Pancreas (tissue), 10 donors: Measurements from ENCODE around the gene ZNF563. TPM values are rescaled to one million over a fixed set of nuclear protein-coding genes. Genes with fewer than 3 reads are reported as not detected.

ENCODE experiments used
- ATAC-seq, 4 donors: fragments of 200-7000 bp; cut with Tn5 transposase; one replicate each; pipeline versions ENCODE4 v1.8.0 to v1.9.1; 2020; ENCODE audit warnings: mild to moderate bottlenecking in 4 of 4, moderate library complexity in 4 of 4
- DNase-seq, 6 donors: peaks; one replicate each; pipeline ENCODE4 v3.0.0-alpha.2; 2020
- FAIRE-seq: peaks from 2 replicates; lab custom pipeline; 2012; peaks lifted over from hg19 to GRCh38; lab: Jason Lieb, UNC
- H3K27ac ChIP-seq, 4 donors: fragments of 200-600 bp; sonication (generic); 1 replicate in 3 of 4; 2 replicates in 1 of 4; pipeline versions ENCODE4 v1.5.0 to v1.8.0; 2020
- H3K27me3 ChIP-seq, 4 donors: fragments of 200-600 bp; one replicate each; pipeline ENCODE4 v1.8.0; 2021
- H3K36me3 ChIP-seq, 3 donors: fragments of 200-600 bp; sonication (generic) in 1 of 3; one replicate each; pipeline versions ENCODE4 v1.5.0 to v1.8.0; 2020 to 2021
- H3K4me1 ChIP-seq, 3 donors: fragments of 200-600 bp; one replicate each; pipeline ENCODE4 v1.8.0; 2021
- H3K4me3 ChIP-seq, 4 donors: fragments of 200-600 bp; sonication (generic) in 2 of 4; one replicate each; pipeline versions ENCODE4 v1.5.0 to v1.8.0; 2020 to 2021
- H3K9me3 ChIP-seq, 4 donors: fragments of 200-600 bp; one replicate each; pipeline ENCODE4 v1.8.0; 2021
- WGBS, 2 donors: extraction: QIAGEN DNeasy Blood & Tissue Kit; methylation state at CpG; one replicate each; pipeline ENCODE4 v1.1.7; 2013; 5-methylcytosine and 5-hydroxymethylcytosine counted together
- intact Hi-C, 3 donors: fragments of 100-400 bp; cut with DNase I; formaldehyde crosslinking; loops; one replicate each; pipeline versions ENCODE4 v1.11.1 to v1.14.2; 2022
- polyA plus RNA-seq, 2 donors: library from polyadenylated mRNA; stranded (reverse); fragments of 200-250 nt; gene quantifications; one replicate each; pipeline ENCODE4 v1.2.3, GENCODE V29; 2013
- total RNA-seq, 6 donors: library from RNA; stranded (reverse); fragmentation: NEBNext Ultra II Directional in 4 of 6; extraction: Animal tissue kit (Norgen Biotek cat#: 25700) in 4 of 6; gene quantifications; one replicate each; pipeline versions ENCODE4 v1.2.1 to v1.2.4, GENCODE V29; 2021 to 2023
- TF ChIP-seq, protein P1 (sequence below), 4 donors: fragments of 200-600 bp; sonication (generic) in 3 of 4; IDR thresholded peaks; one replicate each; pipeline versions ENCODE4 v1.5.0 to v1.8.0; 2021; ENCODE audit warnings: antibody characterized with exemption in 4 of 4
- donor health status: healthy with polysubstance abuse.
- donor health status: DM: no; HTN: no; CAD: no; lungs with moderate emphysema.
- donor health status: DM: no; HTN: no; CAD: no.
- donor health status: control.
- donor health status: control.
- donor health status: Bipolar disorder and iron deficiency.
- donor health status: DM: yes; HTN: yes; CAD: no.
- donor health status: DM: no; HTN: no; CAD: no.
- donor health status: DM: no; HTN: no; CAD: no.
- donor health status: DM: yes; HTN: yes; CAD: no.

ZNF563 gene
- total RNA-seq (1 to 10 TPM; 1.0 to 2.9 (median 2.0) TPM), polyA plus RNA-seq (1 to 10 TPM; 1.6 to 1.8 TPM)

DNA sequence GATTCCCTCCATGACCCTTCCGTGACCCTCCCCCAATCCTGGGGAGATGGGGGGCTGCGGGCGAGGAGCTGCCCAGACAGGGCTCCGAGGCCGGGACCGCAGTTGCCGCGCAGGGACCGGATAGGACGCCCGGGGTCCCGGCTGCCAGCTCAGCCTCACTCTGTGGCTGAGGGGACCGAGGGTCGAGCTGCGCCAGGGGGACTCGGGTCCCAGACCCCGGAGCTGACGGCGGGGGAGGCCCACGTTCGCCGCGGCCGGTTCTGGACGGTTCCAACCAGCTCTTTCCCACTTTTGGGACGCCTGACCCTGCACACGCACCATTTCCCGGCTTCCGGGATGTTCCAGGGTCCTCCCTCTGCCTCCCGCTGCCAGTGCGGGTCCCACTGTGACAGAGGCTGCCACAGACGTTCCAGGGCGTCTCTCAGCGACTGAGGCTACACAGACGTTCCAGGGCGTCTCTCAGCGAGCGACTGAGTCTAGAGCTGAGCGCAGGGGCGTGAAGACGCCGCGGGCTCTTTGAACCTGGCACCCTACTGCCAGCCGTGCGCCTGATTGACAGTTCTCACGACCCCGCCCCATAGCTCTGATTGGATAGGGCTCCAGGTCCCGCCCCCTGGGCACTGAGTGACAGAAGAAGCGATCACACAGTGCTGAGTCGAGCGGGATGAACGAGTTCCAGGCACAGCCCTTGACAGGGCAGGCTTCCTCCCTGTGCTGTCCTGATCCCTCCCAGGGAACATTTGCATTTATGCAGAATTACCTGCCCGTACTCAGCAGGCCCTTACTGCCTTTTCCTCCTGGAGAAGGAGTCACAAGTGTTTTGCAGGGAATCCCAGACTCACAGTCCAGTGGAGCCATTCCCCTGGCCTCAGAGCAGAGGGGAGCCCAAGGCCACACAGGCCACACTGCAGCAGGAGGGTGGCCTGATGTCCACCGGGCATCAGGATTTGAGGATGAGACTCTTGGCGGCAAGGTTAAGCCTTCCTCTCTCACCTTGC, at the start of gene ZNF563:
TSS of gene ZNF563 (minus strand) at position 472 of the 998 bp plus-strand sequence. CDS start at position 321, 151 bp downstream.
- peaks cover 0 to 11% (median 9%) of the 10 kb centered on the region in 3 donors for H3K4me1 ChIP-seq
- peak within 1 kb of the TSS; percentile 83 to 90 (median 88) for H3K4me3 ChIP-seq
- DNase-seq, result peak; percentile 95 to 99 (median 98)
- intact Hi-C loops, result no loop called here
- peak; percentile 93 for FAIRE-seq
- TF ChIP-seq, protein P1, sequence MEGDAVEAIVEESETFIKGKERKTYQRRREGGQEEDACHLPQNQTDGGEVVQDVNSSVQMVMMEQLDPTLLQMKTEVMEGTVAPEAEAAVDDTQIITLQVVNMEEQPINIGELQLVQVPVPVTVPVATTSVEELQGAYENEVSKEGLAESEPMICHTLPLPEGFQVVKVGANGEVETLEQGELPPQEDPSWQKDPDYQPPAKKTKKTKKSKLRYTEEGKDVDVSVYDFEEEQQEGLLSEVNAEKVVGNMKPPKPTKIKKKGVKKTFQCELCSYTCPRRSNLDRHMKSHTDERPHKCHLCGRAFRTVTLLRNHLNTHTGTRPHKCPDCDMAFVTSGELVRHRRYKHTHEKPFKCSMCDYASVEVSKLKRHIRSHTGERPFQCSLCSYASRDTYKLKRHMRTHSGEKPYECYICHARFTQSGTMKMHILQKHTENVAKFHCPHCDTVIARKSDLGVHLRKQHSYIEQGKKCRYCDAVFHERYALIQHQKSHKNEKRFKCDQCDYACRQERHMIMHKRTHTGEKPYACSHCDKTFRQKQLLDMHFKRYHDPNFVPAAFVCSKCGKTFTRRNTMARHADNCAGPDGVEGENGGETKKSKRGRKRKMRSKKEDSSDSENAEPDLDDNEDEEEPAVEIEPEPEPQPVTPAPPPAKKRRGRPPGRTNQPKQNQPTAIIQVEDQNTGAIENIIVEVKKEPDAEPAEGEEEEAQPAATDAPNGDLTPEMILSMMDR (IDR thresholded peaks at IDR 0.05), result no peak
- no peaks in the 10 kb centered on the region for H3K36me3 ChIP-seq
- no peaks in the 10 kb centered on the region for H3K9me3 ChIP-seq
- H3K27ac ChIP-seq, result peak within 1 kb of the TSS; percentile 80 to 95 (median 92)
- WGBS, 2 donors, result 1% methylated on average over 54 to 55 of the region's 55 CpGs
- no peaks in the 10 kb centered on the region for H3K27me3 ChIP-seq
- ATAC-seq, result peak; percentile 97 to 99 (median 99)

- 94 to 97% methylated on average over 2 of the region's 2 CpGs for WGBS, 2 donors
- no peak for FAIRE-seq
These were observed 47.0 kb upstream of the ZNF563 start for GRCh38 chr19:12380444-12380737.

DNA sequence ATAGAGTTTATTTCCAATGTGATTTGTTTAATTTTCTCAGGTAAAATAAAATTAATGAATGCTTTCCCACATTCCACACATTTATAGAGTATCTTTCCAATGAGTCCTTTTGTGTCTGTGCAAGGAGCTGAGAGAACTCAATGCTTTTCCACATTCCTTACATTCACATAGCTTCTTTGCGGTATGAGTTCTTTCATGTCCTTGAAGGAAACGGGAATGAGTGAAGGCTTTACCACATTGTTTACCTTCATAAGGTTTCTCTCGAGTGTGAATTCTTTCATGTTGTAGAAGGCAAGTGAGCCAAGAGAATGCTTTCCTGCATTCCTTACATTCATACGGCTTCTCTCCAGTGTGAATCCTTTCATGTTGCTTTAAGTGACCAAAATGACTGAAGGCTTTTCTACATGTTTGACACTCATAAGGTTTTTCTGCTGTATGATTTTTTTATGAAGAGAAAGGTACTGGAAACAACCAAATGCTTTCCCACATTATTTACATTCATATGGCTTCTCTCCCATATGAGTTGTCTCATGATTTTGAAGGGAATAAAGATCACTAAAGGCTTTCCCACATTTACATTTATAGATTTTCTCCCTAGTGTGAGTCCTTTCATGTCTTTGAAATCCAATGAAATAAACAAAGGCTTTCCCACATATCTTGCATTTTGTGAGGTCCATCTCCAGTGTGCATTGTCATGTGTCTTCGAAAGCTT, 46.5 kb upstream of the ZNF563 start:
- no peaks in the 10 kb centered on the region for H3K9me3 ChIP-seq
- TF ChIP-seq, protein P1 (IDR thresholded peaks at IDR 0.05), result no peak
- ATAC-seq, result no peak
- H3K4me1 ChIP-seq, result no peaks in the 10 kb centered on the region
- intact Hi-C loops, result no loop called here
- no peak overlapping the region for H3K4me3 ChIP-seq
- H3K27ac ChIP-seq, result no peak overlapping the region
- FAIRE-seq, result no peak
- no peak for DNase-seq
- peaks cover 0 to 7% (median 0%) of the 10 kb centered on the region in 3 donors for H3K36me3 ChIP-seq
- no peaks in the 10 kb centered on the region for H3K27me3 ChIP-seq
- 88 to 90% methylated on average over 5 of the region's 5 CpGs for WGBS, 2 donors

More at GRCh38 chr19:12380444-12380737, 47.0 kb upstream of the ZNF563 start:
- H3K4me3 ChIP-seq, result no peak overlapping the region
- ATAC-seq (no peak), DNase-seq (no peak)
- no peak overlapping the region for H3K27ac ChIP-seq
- H3K4me1 ChIP-seq, result no peaks in the 10 kb centered on the region
- H3K27me3 ChIP-seq, result no peaks in the 10 kb centered on the region
- H3K9me3 ChIP-seq, result no peaks in the 10 kb centered on the region
- TF ChIP-seq, protein P1 (IDR thresholded peaks at IDR 0.05), result no peak
- H3K36me3 ChIP-seq, result peaks cover 0 to 7% (median 0%) of the 10 kb centered on the region in 3 donors
- intact Hi-C loops, result no loop called here

- H3K4me3 ChIP-seq, result no peak overlapping the region
- no peak for DNase-seq
- H3K36me3 ChIP-seq, result no peaks in the 10 kb centered on the region
- no peaks in the 10 kb centered on the region for H3K9me3 ChIP-seq
- intact Hi-C loops, result no loop called here
- H3K27me3 ChIP-seq, result no peaks in the 10 kb centered on the region
- TF ChIP-seq, protein P1 (IDR thresholded peaks at IDR 0.05), result no peak
- H3K27ac ChIP-seq, result no peak overlapping the region
- no peaks in the 10 kb centered on the region for H3K4me1 ChIP-seq
- 92 to 96% methylated on average over 1 of the region's 1 CpG for WGBS, 2 donors
- no peak for FAIRE-seq
- ATAC-seq, result no peak
These were observed 40.6 kb upstream of the ZNF563 start for GRCh38 chr19:12374026-12374425.
